ENCODE measurements around the gene RIT1.

Gene RIT1

GRCh38 chr1:155911156-155912055 lies at the start of gene RIT1:
Gene RIT1 (minus strand): TSS chr1:155911349. CDS start chr1:155910761, 588 bp downstream.
- DNase-seq (ENCODE audit: low spot score), result peak; percentile 92
- no peak for TF ChIP-seq CTCF (IDR thresholded peaks at IDR 0.05)

GRCh38 chr1:155960081-155960745 lies 49.1 kb upstream of the RIT1 start:
- H3K27ac ChIP-seq, result peak overlapping the region; percentile 45 to 79
- no peak for TF ChIP-seq CTCF (IDR thresholded peaks at IDR 0.05)
- DNase-seq (ENCODE audit: low spot score), result no peak

More at GRCh38 chr1:155911156-155912055, at the start of gene RIT1:
- Histone ChIP-seq H3K4me3 (peak within 1 kb of the TSS; percentile 90), H3K27ac (peak within 1 kb of the TSS; percentile 89 to 98)

GRCh38 chr1:155957411-155957915 lies 46.3 kb upstream of the RIT1 start:
- Histone ChIP-seq H3K4me3 (no peak overlapping the region), H3K27ac (no peak overlapping the region)
- DNase-seq (ENCODE audit: low spot score), result no peak
- no peak for TF ChIP-seq CTCF (IDR thresholded peaks at IDR 0.05)

More at GRCh38 chr1:155960081-155960745, 49.1 kb upstream of the RIT1 start:
- H3K4me3 ChIP-seq, result no peak overlapping the region

GRCh38 chr1:155954645-155955044 lies 43.5 kb upstream of the RIT1 start:
- no peak overlapping the region for H3K27ac ChIP-seq
- no peak for TF ChIP-seq CTCF (IDR thresholded peaks at IDR 0.05)
- DNase-seq (ENCODE audit: low spot score), result no peak
- H3K4me3 ChIP-seq, result no peak overlapping the region

GRCh38 chr1:155952505-155952890 lies 41.3 kb upstream of the RIT1 start:
- no peak for DNase-seq (ENCODE audit: low spot score)
- TF ChIP-seq CTCF (IDR thresholded peaks at IDR 0.05), result no peak
- no peak overlapping the region for H3K4me3 ChIP-seq
- peak overlapping the region in 1 of 2 donors; percentile 49 for H3K27ac ChIP-seq

GRCh38 chr1:155951753-155952504 lies 40.8 kb upstream of the RIT1 start:
- Histone ChIP-seq H3K27ac (peak overlapping the region in 1 of 2 donors; percentile 49), H3K4me3 (no peak overlapping the region)
- DNase-seq (ENCODE audit: low spot score), result no peak
- no peak for TF ChIP-seq CTCF (IDR thresholded peaks at IDR 0.05)
